ENCODE results near the gene CNOT6.
"Not testable (repeated sequence)": the region's sequence is repeated elsewhere in the genome, so short reads cannot be mapped to it uniquely, and the experiment has no call there.

DNA sequence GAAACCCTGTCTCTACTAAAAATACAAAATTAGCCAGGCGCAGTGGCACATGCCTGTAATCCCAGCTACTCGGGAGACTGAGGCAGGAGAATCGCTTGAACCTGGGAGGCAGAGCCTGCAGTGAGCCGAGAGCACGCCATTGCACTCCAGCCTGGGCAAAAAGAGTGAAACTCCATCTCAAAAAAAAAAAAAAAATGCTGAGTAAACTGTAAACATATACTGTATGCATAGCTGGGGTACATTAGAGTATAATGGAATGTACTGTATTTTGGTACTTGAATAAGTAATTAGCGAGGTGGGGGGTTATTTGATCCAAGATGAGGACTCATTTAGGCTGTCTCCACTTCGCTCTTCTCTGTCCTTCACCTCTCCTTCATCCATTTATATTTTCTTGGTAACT is 3.7 kb downstream of the CNOT6 start:
- TF ChIP-seq, protein P1, sequence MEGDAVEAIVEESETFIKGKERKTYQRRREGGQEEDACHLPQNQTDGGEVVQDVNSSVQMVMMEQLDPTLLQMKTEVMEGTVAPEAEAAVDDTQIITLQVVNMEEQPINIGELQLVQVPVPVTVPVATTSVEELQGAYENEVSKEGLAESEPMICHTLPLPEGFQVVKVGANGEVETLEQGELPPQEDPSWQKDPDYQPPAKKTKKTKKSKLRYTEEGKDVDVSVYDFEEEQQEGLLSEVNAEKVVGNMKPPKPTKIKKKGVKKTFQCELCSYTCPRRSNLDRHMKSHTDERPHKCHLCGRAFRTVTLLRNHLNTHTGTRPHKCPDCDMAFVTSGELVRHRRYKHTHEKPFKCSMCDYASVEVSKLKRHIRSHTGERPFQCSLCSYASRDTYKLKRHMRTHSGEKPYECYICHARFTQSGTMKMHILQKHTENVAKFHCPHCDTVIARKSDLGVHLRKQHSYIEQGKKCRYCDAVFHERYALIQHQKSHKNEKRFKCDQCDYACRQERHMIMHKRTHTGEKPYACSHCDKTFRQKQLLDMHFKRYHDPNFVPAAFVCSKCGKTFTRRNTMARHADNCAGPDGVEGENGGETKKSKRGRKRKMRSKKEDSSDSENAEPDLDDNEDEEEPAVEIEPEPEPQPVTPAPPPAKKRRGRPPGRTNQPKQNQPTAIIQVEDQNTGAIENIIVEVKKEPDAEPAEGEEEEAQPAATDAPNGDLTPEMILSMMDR (IDR thresholded peaks at IDR 0.05; ENCODE audit: low read depth, low read length): not testable (repeated sequence)
- TF ChIP-seq EZH2phosphoT487 (IDR thresholded peaks at IDR 0.05; ENCODE audit: low read depth): not testable (repeated sequence)
